AG04449 (cell line): ENCODE data around the gene MXRA7.

Source experiments
- CTCF ChIA-PET: fragments of 350-600 bp; formaldehyde crosslinking; extraction: SDS; loops from one replicate; lab custom pipeline; 2021; ENCODE audit warnings: antibody characterized with exemption; lab: Yijun Ruan, JAX
- POLR2A ChIA-PET: fragments of 400-600, 350-600 bp; formaldehyde crosslinking; extraction: SDS; loops from one replicate; lab custom pipeline; 2020; ENCODE audit warnings: antibody characterized with exemption, inconsistent platforms; lab: Yijun Ruan, JAX
- DNase-seq: peaks from one replicate; pipeline ENCODE4 v3.0.0-alpha.2; 2010; ENCODE audit warnings: low read depth, low spot score
- H3K4me3 ChIP-seq: 2 replicates; pipeline ENCODE4 v1.5.1; 2011; ENCODE audit warnings: low read depth, mild to moderate bottlenecking, control low read depth, low read length
- CTCF ChIP-seq: IDR thresholded peaks from one replicate; pipeline ENCODE4 v1.5.1; 2011; ENCODE audit warnings: mild to moderate bottlenecking, moderate library complexity, low read length, control low read depth, inconsistent platforms; ENCODE audit not compliant: insufficient read depth; ENCODE audit errors: missing control alignments

Gene MXRA7

GRCh38 chr17:76707985-76708807 lies 2.6 kb downstream of the MXRA7 start:
- TF ChIP-seq CTCF = no peak
- CTCF ChIA-PET = interaction anchor here (0.7 to 3.7 kb wide), 12 partner anchors 10 to 185 kb away, joined by 3 to 20 read pairs (median 4); no protein-coding TSS in a partner anchor
- POLR2A ChIA-PET = interaction anchor here (1.0 to 1.1 kb wide), 2 partner anchors 9 to 37 kb away, joined by 3 to 4 read pairs; no protein-coding TSS in a partner anchor
- peak overlapping the region; percentile 92 for H3K4me3 ChIP-seq
- no peak for DNase-seq

- no peak for DNase-seq
- ChIA-PET CTCF (interaction anchor here (1.2 to 3.7 kb wide), 2 partner anchors 8 to 25 kb away, joined by 3 to 20 read pairs; no protein-coding TSS in a partner anchor), POLR2A (no interaction called here)
- H3K4me3 ChIP-seq = no peak overlapping the region
- TF ChIP-seq CTCF = no peak
Observed at GRCh38 chr17:76706817-76707216, 3.9 kb downstream of the MXRA7 start.

GRCh38 chr17:76704805-76705204 lies 6.0 kb downstream of the MXRA7 start:
- CTCF ChIA-PET = no interaction called here
- no peak overlapping the region for H3K4me3 ChIP-seq
- TF ChIP-seq CTCF = no peak
- DNase-seq = no peak
- POLR2A ChIA-PET = no interaction called here

DNA sequence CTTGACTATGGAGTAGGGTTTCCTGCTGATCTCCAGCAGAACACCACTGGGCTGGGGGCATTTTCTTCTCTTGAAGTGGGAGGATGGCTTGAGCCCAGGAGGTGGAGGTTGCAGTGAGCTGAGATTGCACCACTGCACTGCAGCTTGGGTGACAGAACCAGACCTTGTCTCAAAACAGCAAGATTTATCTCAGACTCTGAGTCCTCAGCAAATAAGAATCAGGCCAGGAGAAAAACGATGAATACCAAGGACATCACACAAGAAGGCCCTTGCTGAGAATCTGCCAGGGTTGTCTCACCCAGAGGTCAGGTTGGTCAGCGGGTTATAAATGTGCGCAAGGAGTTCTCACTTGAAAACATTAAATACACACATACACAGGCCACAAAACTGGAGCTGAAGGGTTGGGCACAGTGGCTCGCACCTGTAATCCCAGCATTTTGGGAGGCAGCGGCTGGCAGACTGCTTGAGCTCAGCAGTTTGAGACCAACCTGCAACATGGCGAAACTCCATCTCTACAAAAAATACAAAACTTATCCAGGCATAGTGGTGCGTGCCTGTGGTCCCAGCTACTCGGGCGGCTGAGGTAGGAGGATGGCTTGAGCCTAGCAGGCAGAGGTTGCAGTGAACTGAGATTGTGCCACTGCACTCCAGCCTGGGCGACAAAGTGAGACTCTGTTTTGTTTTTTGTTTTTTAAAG lies 7.7 kb downstream of the MXRA7 start:
- no peak for DNase-seq
- no peak for TF ChIP-seq CTCF
- ChIA-PET CTCF (interaction anchor here (3.8 kb wide), 1 partner anchor 11 kb away, joined by 30 read pairs; no protein-coding TSS in a partner anchor), POLR2A (interaction anchor here (1.1 kb wide), 1 partner anchor 13 kb away, joined by 3 read pairs; no protein-coding TSS in a partner anchor)
- no peak overlapping the region for H3K4me3 ChIP-seq

DNA sequence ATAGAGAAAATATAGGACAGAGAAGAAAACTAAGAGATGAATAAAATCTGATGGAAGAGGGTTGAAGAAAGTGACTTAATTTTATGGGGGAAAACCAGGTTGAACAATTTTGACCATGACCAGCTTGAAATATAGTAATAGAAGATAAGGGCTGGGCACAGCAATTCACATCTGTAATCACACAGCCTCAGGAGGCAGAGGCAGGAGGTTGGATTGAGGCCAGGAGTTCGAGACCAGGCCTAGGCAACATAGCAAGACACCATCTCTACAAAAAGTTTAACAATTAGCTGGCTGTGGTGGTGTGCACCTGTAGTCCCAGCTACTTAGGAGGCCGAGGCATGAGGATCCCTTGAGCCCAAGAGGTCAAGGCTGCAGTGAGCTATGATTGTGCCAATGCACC lies 8.7 kb downstream of the MXRA7 start:
- CTCF ChIA-PET = interaction anchor here (0.9 to 3.8 kb wide), 7 partner anchors 9 to 238 kb away, joined by 3 to 30 read pairs (median 4); no protein-coding TSS in a partner anchor
- TF ChIP-seq CTCF = no peak
- no peak for DNase-seq
- no peak overlapping the region for H3K4me3 ChIP-seq
- POLR2A ChIA-PET = interaction anchor here (1.9 kb wide), 1 partner anchor 8 kb away, joined by 8 read pairs; no protein-coding TSS in a partner anchor
